Stimulated activated CD8-positive, alpha-beta memory T cell treated with anti-CD3 and anti-CD28 coated beads, Interleukin-7, amount 100 ng/mL, for 24 hours (primary cell): ENCODE results near the gene EPRS1.
"Not testable (repeated sequence)": the region's sequence is repeated elsewhere in the genome, so short reads cannot be mapped to it uniquely, and the experiment has no call there.

Source experiments
- DNase-seq: peaks from one replicate; pipeline ENCODE4 v3.0.0-alpha.2; 2020; ENCODE audit warnings: low read depth

The EPRS1 gene

GRCh38 chr1:220038640-220039039, 7.7 kb downstream of the EPRS1 start:
- no peak for DNase-seq

DNA sequence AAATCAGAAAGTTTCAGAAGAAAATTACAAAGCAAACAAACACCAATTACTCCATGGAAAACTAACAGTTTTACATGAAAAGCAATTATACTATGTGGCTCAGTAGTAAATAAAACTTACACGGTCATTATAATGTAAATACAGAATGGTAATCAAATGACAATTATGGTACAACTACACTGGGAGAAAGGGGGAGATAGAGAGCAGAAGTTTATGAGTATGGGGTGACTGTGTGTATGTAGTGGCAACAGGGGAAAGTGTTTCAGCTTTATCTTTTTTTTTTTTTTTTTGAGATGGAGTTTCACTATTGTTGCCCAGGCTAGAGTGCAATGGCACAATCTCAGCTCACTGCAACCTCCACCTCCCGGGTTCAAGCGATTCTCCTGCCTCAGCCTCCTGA, 8.5 kb downstream of the EPRS1 start:
- DNase-seq, result not testable (repeated sequence)

DNA sequence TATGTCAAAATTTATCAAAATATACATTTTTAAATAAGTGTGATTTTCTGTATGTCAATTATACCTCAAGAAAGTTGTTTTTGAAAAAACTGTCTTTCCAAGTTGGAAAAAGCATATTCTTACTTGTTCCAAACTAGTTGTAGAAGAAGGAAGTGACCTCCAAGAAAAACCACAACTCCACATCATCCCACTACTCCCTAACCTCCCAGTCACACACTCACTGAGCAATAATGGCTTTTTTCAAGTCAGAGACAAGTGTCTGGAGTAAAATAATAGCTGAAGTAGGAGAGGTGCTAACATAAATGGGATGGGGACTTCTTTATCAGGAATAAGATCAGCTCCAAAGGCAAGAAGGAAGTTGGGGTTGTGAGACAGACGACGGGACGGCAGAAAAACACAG, 13.4 kb downstream of the EPRS1 start:
- no peak for DNase-seq

- no peak for DNase-seq
Observed at GRCh38 chr1:220031287-220031686, 15.0 kb downstream of the EPRS1 start.

GRCh38 chr1:220028346-220028895, 17.9 kb downstream of the EPRS1 start:
- no peak for DNase-seq

GRCh38 chr1:220019071-220019470, 27.2 kb downstream of the EPRS1 start:
- no peak for DNase-seq

DNA sequence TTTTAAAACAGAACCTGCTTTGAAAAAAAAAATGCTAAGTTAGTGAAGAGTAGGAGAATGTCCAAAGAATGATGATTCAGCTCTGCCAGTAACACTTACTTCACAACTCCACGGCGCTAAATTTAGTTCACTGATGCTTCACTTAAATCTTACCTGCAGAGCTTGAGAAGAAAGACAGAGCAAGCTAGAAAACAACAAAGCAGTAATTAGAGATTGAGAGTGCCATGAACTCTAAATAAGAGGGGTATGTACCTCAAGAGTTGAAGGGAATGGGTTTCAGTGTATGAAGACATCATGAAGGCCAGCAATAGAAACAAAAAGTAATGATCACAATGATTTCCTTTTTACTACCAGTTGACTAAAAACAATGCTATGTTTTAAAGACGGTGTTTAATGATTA, 32.8 kb downstream of the EPRS1 start:
- DNase-seq, result no peak

- no peak for DNase-seq
Observed at GRCh38 chr1:220012259-220012658, 34.0 kb downstream of the EPRS1 start.

DNA sequence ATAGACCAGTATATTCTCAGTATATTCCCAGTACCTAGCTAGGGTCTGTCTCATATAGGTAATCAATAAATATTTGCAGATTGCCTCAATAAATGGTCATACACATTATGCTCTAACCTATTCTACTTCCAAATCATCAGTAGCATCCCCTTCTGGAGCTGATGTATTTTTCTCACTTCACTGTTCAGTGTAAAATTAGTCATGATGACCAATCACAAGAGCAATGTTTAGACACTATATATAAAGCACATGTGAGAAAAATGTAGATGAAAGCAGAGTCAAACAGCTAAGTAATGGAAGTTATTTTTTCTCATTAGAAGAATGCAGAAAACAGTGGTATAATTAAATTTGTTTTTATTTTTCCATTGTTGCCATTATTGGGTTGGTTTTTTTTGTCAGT, 34.7 kb downstream of the EPRS1 start:
- no peak for DNase-seq

- DNase-seq, result no peak
Observed at GRCh38 chr1:220007438-220007837, 38.9 kb downstream of the EPRS1 start.

GRCh38 chr1:220005489-220005888, 40.8 kb downstream of the EPRS1 start:
- no peak for DNase-seq

GRCh38 chr1:220003610-220004299, 42.5 kb downstream of the EPRS1 start:
- DNase-seq, result no peak

GRCh38 chr1:220003015-220003414, 43.3 kb downstream of the EPRS1 start:
- DNase-seq, result no peak

DNA sequence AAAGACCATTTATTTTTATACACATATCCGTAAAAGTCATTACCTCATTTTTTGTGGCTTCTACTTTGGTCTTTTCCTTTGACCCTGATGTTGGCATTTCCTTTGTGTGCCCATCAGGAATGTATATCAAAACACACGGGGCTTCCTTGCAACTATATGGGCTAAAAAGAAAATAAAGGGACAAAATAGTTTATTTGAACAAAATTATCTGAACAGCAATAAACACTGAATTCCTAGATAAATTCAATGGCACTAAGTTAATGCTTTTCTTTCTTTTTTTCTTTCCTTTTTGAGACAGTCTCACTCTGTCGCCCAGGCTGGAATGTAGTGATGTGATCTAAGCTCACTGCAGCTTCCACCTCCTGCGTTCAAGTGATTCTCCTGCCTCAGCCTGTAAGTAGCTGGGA, 45.2 kb downstream of the EPRS1 start:
- no peak for DNase-seq

GRCh38 chr1:219999821-220000220, 46.5 kb downstream of the EPRS1 start:
- DNase-seq, result no peak
